ENCODE data around the gene KRTAP10-7. TPM values are rescaled to one million over a fixed set of nuclear protein-coding genes. Genes with fewer than 3 reads are reported as not detected.

The KRTAP10-7 gene
- total and polyA plus RNA-seq, 9 of the 15 experiments (the other 6 are each of a cell fraction or from before 2014, with no cell fraction given) = not detected

DNA sequence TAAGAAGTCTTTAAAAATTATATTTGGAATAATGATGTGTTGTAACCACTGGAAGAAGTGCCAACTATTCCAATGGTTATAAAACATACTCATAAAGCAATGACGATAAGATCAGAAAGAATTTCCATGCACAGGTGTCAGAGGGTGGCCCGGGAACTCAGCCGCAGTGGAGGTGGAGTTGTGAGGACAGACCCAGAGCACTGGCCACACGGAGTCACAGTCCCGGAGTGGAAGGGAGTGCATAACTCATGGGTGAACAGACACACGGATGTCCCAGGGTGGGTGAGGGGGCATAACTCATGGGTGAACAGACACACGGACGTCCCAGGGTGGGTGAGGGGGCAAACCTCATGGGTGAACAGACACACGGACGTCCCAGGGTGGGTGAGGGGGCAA lies 24.4 kb upstream of the KRTAP10-7 start:
- no peaks in the 10 kb centered on the region for H3K79me2 ChIP-seq (ENCODE audit: control insufficient read depth, insufficient read depth, low read length)
- 0% methylated on average over 8 of the region's 10 CpGs for WGBS (ENCODE audit: insufficient coverage, low coverage, missing lambda C conversion rate)
- BruUV-seq (replicated peaks) = no TSS peak
- H3K9me3 ChIP-seq (replicated peaks; ENCODE audit: control insufficient read depth, insufficient read depth, low read depth, low read length) = peaks cover 2% of the 10 kb centered on the region
- FAIRE-seq (no peak), ATAC-seq (no peak), DNase-seq (ENCODE audit: extremely low read depth in 1 of 4, low spot score in 3 of 4) (no peak)
- H4K20me1 ChIP-seq (replicated peaks; ENCODE audit: control insufficient read depth, insufficient read depth, low read length) = no peaks in the 10 kb centered on the region
- H3K4me3 ChIP-seq = no peak overlapping the region
- intact Hi-C loops (cut with micrococcal nuclease) = no loop called here
- no peak overlapping the region for H2AFZ ChIP-seq (ENCODE audit: low read depth, low read length)
- H3K9ac ChIP-seq (ENCODE audit: insufficient read depth in 1 of 2, low read depth in 2 of 2, low read length in 2 of 2) = no peak overlapping the region
- H3K36me3 ChIP-seq (ENCODE audit: control insufficient read depth, insufficient read depth, low read length) = no peaks in the 10 kb centered on the region
- ChIA-PET POLR2A (no interaction called here), CTCF (ENCODE audit: low intra/inter-chr PET ratio) (no interaction called here)
- peaks cover 20 to 55% of the 10 kb centered on the region in 2 experiments; a peak in 4 of 5 replicates for H3K27me3 ChIP-seq (ENCODE audit: control insufficient read depth in 2 of 2, insufficient read depth in 2 of 2, low read length in 2 of 2)
- H3K4me2 ChIP-seq (ENCODE audit: insufficient read depth, low read length) = no peak overlapping the region
- TF ChIP-seq ARID2 (IDR thresholded peaks at IDR 0.05) (no peak), SETDB1 (IDR thresholded peaks at IDR 0.05; ENCODE audit: low read length) (no peak), ZNF764 (CRISPR knock-in tag; IDR thresholded peaks at IDR 0.05; ENCODE audit: low read depth) (no peak), ZBTB40 (IDR thresholded peaks at IDR 0.05) (no peak), ZBTB40 (CRISPR knock-in tag; IDR thresholded peaks at IDR 0.05) (no peak)
- TF ChIP-seq, protein P1, sequence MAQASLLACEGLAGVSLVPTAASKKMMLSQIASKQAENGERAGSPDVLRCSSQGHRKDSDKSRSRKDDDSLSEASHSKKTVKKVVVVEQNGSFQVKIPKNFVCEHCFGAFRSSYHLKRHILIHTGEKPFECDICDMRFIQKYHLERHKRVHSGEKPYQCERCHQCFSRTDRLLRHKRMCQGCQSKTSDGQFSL (CRISPR knock-in tag; IDR thresholded peaks at IDR 0.05) = no peak
- TF ChIP-seq, protein P1 (tag; IDR thresholded peaks at IDR 0.05) = no peak
- no peak overlapping the region for H3K27ac ChIP-seq (ENCODE audit: extremely low read depth, low read depth, low read length)
- H3K4me1 ChIP-seq (replicated peaks in 1 of 2; ENCODE audit: control insufficient read depth in 2 of 2, insufficient read depth in 2 of 2, low read length in 2 of 2) = peaks cover 0 to 11% of the 10 kb centered on the region in 2 experiments; a peak in 1 of 5 replicates
- H3K9me1 ChIP-seq (ENCODE audit: control insufficient read depth, insufficient read depth, low read length) = no peaks in the 10 kb centered on the region
- in situ Hi-C loops (cut with MboI) = no loop called here
